GM23338 (cell line): ENCODE measurements around the gene MYCBP2. TPM values are rescaled to one million over a fixed set of nuclear protein-coding genes. Genes with fewer than 3 reads are reported as not detected.

Experiments
- ATAC-seq: fragments of 200-7000 bp; cut with Tn5 transposase; 3 replicates; pipeline ENCODE4 v1.9.1; 2020
- DNase-seq: peaks from one replicate; pipeline ENCODE4 v3.0.0-alpha.2; 2015; ENCODE audit warnings: low spot score
- H2AFZ ChIP-seq: fragments of 200-600 bp; sonication (generic); 2 replicates; pipeline ENCODE4 v1.8.0; 2016; ENCODE audit warnings: antibody characterized with exemption, mild to moderate bottlenecking, moderate library complexity
- H3F3A ChIP-seq: fragments of 200-600 bp; sonication (generic); replicated peaks from 2 replicates; pipeline ENCODE4 v1.8.0; 2017; ENCODE audit warnings: antibody characterized with exemption, mixed run types, low read depth
- H3K27ac ChIP-seq: fragments of 200-600 bp; sonication (generic); 2 replicates; pipeline ENCODE4 v1.6.1; 2016; ENCODE audit warnings: low read depth
- H3K27me3 ChIP-seq: fragments of 200-600 bp; sonication (generic); 2 replicates; pipeline ENCODE4 v1.8.0; 2016; ENCODE audit warnings: mild to moderate bottlenecking, mixed run types, moderate library complexity; ENCODE audit not compliant: insufficient read depth
- H3K36me3 ChIP-seq: fragments of 200-600 bp; sonication (generic); 2 replicates; pipeline ENCODE4 v1.8.0; 2016; ENCODE audit warnings: mild to moderate bottlenecking; ENCODE audit not compliant: insufficient read depth
- H3K4me1 ChIP-seq: fragments of 200-600 bp; sonication (generic); 2 replicates; pipeline ENCODE4 v1.8.0; 2016; ENCODE audit warnings: mild to moderate bottlenecking, moderate library complexity; ENCODE audit not compliant: insufficient read depth
- H3K4me2 ChIP-seq: fragments of 200-600 bp; sonication (generic); 2 replicates; pipeline ENCODE4 v1.7.1; 2017; ENCODE audit warnings: mixed run types
- H3K4me3 ChIP-seq: fragments of 200-600 bp; sonication (generic); 2 replicates; pipeline ENCODE4 v1.6.1; 2016; ENCODE audit warnings: mixed run types
- H3K79me2 ChIP-seq: fragments of 200-600 bp; sonication (generic); replicated peaks from 2 replicates; pipeline ENCODE4 v1.8.0; 2017; ENCODE audit warnings: mild to moderate bottlenecking; ENCODE audit not compliant: insufficient read depth
- H3K9me2 ChIP-seq: fragments of 200-600 bp; sonication (generic); 2 replicates; pipeline ENCODE4 v1.8.0; 2017; ENCODE audit not compliant: insufficient read depth
- H4K20me1 ChIP-seq: fragments of 200-600 bp; sonication (generic); replicated peaks from 2 replicates; pipeline ENCODE4 v1.8.0; 2017; ENCODE audit warnings: mild to moderate bottlenecking; ENCODE audit not compliant: insufficient read depth
- H3K27ac Mint-ChIP-seq: 2 replicates; pipeline ENCODE4 v1.8.0; 2020; ENCODE audit warnings: inconsistent platforms, mild to moderate bottlenecking, moderate library complexity, mixed read lengths
- H3K27me3 Mint-ChIP-seq: 3 replicates; pipeline ENCODE4 v1.8.0; 2022; ENCODE audit warnings: low read depth, mild to moderate bottlenecking, moderate library complexity, mixed read lengths, inconsistent platforms; ENCODE audit not compliant: insufficient read depth, poor library complexity
- H3K36me3 Mint-ChIP-seq: 3 replicates; pipeline ENCODE4 v1.8.0; 2021; ENCODE audit warnings: low read depth, mild to moderate bottlenecking, inconsistent platforms, moderate library complexity, mixed read lengths
- H3K4me1 Mint-ChIP-seq: 3 replicates; pipeline ENCODE4 v1.8.0; 2020; ENCODE audit warnings: mild to moderate bottlenecking, inconsistent platforms, mixed read lengths
- H3K4me3 Mint-ChIP-seq: 3 replicates; pipeline ENCODE4 v1.8.0; 2021; ENCODE audit warnings: moderate library complexity, mild to moderate bottlenecking, inconsistent platforms, mixed read lengths
- H3K9me3 Mint-ChIP-seq: 3 replicates; pipeline ENCODE4 v1.8.0; 2020; ENCODE audit warnings: moderate library complexity, mild to moderate bottlenecking, inconsistent platforms, mixed read lengths
- CREB1 ChIP-seq: fragments of 250-450 bp; sonication (Bioruptor Pico); IDR thresholded peaks from 2 replicates; pipeline ENCODE4 v1.5.0; 2020; ENCODE audit warnings: low read depth, mild to moderate bottlenecking, moderate library complexity
- EZH2 ChIP-seq: fragments of 200-600 bp; sonication (generic); IDR thresholded peaks from one replicate; pipeline ENCODE4 v1.8.0; 2017; ENCODE audit warnings: antibody characterized with exemption, mild to moderate bottlenecking, low read depth; ENCODE audit not compliant: unreplicated experiment
- EZH2phosphoT487 ChIP-seq: fragments of 200-600 bp; sonication (generic); IDR thresholded peaks from one replicate; pipeline ENCODE4 v1.8.1; 2018; ENCODE audit warnings: antibody characterized with exemption; ENCODE audit not compliant: unreplicated experiment
- JUNB ChIP-seq: IDR thresholded peaks from one replicate; pipeline ENCODE4 v1.6.1; 2016; ENCODE audit warnings: antibody characterized with exemption; ENCODE audit not compliant: unreplicated experiment
- NANOG ChIP-seq: IDR thresholded peaks from 2 replicates; pipeline ENCODE4 v1.6.1; 2016; ENCODE audit warnings: antibody characterized with exemption, borderline replicate concordance
- POLR2AphosphoS5 ChIP-seq: IDR thresholded peaks from 2 replicates; pipeline ENCODE4 v1.6.1; 2016; ENCODE audit warnings: antibody characterized with exemption, low read depth
- STAT1 ChIP-seq: IDR thresholded peaks from one replicate; pipeline ENCODE4 v1.6.1; 2016; ENCODE audit warnings: antibody characterized with exemption; ENCODE audit not compliant: unreplicated experiment
- ZNF114 ChIP-seq: fragments of 250-450 bp; sonication (Bioruptor Pico); IDR thresholded peaks from 2 replicates; pipeline ENCODE4 v1.5.0; 2020; ENCODE audit warnings: mild to moderate bottlenecking, moderate library complexity
- ZNF331 ChIP-seq: fragments of 250-450 bp; sonication (Bioruptor Pico); IDR thresholded peaks from 2 replicates; pipeline ENCODE4 v1.5.0; 2020; ENCODE audit warnings: low read depth, mild to moderate bottlenecking, moderate library complexity
- polyA plus RNA-seq: library from polyadenylated mRNA; unstranded; fragments of >200 nt; fragmentation: Nextera tagmentation; extraction: Ambion mirVana; gene quantifications from 2 replicates; pipeline ENCODE4 v1.2.1, GENCODE V29; 2016
- total RNA-seq: library from RNA; depleted of rRNA; stranded (reverse); fragments of >200 nt; shearing (Covaris generic); gene quantifications from 2 replicates; pipeline ENCODE4 v1.2.3, GENCODE V29; 2014
- TF ChIP-seq, protein P1 (sequence below), 2 experiments: fragments of 200-600 bp in 1 of 2; sonication (generic) in 1 of 2; conservative IDR thresholded peaks; 2 replicates each; pipeline versions ENCODE4 v1.5.1 to v1.6.1; 2016 to 2017; ENCODE audit warnings: antibody characterized with exemption in 2 of 2, low read depth in 2 of 2, mild to moderate bottlenecking in 2 of 2, moderate library complexity in 1 of 2
- TF ChIP-seq, protein P2 (sequence below): fragments of 250-450 bp; sonication (Bioruptor Pico); IDR thresholded peaks from 2 replicates; pipeline ENCODE4 v1.5.0; 2020; ENCODE audit warnings: mild to moderate bottlenecking, moderate library complexity
- TF ChIP-seq, protein P3 (sequence below): IDR thresholded peaks from one replicate; pipeline ENCODE4 v1.6.1; 2018; ENCODE audit warnings: antibody characterized with exemption; ENCODE audit not compliant: unreplicated experiment
- TF ChIP-seq, protein P4 (sequence below): IDR thresholded peaks from 2 replicates; pipeline ENCODE4 v1.6.1; 2016; ENCODE audit warnings: antibody characterized with exemption

The MYCBP2 gene
- total and polyA plus RNA-seq, 2 experiments from 2014 or later: 54.6 to 77.2 TPM

GRCh38 chr13:77067519-77067918 is 259.4 kb downstream of the MYCBP2 start:
- H3F3A ChIP-seq: no peaks in the 10 kb centered on the region
- no peaks in the 10 kb centered on the region for H3K9me3 Mint-ChIP-seq
- TF ChIP-seq NANOG (no peak), EZH2phosphoT487 (no peak), POLR2AphosphoS5 (no peak), JUNB (no peak), CREB1 (no peak), ZNF331 (CRISPR knock-in tag) (no peak), ZNF114 (CRISPR knock-in tag) (no peak), STAT1 (no peak), EZH2 (no peak)
- TF ChIP-seq, protein P1, sequence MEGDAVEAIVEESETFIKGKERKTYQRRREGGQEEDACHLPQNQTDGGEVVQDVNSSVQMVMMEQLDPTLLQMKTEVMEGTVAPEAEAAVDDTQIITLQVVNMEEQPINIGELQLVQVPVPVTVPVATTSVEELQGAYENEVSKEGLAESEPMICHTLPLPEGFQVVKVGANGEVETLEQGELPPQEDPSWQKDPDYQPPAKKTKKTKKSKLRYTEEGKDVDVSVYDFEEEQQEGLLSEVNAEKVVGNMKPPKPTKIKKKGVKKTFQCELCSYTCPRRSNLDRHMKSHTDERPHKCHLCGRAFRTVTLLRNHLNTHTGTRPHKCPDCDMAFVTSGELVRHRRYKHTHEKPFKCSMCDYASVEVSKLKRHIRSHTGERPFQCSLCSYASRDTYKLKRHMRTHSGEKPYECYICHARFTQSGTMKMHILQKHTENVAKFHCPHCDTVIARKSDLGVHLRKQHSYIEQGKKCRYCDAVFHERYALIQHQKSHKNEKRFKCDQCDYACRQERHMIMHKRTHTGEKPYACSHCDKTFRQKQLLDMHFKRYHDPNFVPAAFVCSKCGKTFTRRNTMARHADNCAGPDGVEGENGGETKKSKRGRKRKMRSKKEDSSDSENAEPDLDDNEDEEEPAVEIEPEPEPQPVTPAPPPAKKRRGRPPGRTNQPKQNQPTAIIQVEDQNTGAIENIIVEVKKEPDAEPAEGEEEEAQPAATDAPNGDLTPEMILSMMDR (conservative IDR thresholded peaks at IDR 0.05; ENCODE audit: low read depth in 2 of 2): no peak
- TF ChIP-seq, protein P2, sequence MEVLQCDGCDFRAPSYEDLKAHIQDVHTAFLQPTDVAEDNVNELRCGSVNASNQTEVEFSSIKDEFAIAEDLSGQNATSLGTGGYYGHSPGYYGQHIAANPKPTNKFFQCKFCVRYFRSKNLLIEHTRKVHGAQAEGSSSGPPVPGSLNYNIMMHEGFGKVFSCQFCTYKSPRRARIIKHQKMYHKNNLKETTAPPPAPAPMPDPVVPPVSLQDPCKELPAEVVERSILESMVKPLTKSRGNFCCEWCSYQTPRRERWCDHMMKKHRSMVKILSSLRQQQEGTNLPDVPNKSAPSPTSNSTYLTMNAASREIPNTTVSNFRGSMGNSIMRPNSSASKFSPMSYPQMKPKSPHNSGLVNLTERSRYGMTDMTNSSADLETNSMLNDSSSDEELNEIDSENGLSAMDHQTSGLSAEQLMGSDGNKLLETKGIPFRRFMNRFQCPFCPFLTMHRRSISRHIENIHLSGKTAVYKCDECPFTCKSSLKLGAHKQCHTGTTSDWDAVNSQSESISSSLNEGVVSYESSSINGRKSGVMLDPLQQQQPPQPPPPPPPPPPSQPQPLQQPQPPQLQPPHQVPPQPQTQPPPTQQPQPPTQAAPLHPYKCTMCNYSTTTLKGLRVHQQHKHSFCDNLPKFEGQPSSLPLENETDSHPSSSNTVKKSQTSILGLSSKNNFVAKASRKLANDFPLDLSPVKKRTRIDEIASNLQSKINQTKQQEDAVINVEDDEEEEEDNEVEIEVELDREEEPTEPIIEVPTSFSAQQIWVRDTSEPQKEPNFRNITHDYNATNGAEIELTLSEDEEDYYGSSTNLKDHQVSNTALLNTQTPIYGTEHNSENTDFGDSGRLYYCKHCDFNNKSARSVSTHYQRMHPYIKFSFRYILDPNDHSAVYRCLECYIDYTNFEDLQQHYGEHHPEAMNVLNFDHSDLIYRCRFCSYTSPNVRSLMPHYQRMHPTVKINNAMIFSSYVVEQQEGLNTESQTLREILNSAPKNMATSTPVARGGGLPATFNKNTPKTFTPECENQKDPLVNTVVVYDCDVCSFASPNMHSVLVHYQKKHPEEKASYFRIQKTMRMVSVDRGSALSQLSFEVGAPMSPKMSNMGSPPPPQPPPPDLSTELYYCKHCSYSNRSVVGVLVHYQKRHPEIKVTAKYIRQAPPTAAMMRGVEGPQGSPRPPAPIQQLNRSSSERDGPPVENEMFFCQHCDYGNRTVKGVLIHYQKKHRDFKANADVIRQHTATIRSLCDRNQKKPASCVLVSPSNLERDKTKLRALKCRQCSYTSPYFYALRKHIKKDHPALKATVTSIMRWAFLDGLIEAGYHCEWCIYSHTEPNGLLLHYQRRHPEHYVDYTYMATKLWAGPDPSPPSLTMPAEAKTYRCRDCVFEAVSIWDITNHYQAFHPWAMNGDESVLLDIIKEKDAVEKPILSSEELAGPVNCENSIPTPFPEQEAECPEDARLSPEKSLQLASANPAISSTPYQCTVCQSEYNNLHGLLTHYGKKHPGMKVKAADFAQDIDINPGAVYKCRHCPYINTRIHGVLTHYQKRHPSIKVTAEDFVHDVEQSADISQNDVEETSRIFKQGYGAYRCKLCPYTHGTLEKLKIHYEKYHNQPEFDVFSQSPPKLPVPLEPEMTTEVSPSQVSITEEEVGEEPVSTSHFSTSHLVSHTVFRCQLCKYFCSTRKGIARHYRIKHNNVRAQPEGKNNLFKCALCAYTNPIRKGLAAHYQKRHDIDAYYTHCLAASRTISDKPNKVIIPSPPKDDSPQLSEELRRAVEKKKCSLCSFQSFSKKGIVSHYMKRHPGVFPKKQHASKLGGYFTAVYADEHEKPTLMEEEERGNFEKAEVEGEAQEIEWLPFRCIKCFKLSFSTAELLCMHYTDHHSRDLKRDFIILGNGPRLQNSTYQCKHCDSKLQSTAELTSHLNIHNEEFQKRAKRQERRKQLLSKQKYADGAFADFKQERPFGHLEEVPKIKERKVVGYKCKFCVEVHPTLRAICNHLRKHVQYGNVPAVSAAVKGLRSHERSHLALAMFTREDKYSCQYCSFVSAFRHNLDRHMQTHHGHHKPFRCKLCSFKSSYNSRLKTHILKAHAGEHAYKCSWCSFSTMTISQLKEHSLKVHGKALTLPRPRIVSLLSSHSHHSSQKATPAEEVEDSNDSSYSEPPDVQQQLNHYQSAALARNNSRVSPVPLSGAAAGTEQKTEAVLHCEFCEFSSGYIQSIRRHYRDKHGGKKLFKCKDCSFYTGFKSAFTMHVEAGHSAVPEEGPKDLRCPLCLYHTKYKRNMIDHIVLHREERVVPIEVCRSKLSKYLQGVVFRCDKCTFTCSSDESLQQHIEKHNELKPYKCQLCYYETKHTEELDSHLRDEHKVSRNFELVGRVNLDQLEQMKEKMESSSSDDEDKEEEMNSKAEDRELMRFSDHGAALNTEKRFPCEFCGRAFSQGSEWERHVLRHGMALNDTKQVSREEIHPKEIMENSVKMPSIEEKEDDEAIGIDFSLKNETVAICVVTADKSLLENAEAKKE (CRISPR knock-in tag): no peak
- TF ChIP-seq, protein P3, sequence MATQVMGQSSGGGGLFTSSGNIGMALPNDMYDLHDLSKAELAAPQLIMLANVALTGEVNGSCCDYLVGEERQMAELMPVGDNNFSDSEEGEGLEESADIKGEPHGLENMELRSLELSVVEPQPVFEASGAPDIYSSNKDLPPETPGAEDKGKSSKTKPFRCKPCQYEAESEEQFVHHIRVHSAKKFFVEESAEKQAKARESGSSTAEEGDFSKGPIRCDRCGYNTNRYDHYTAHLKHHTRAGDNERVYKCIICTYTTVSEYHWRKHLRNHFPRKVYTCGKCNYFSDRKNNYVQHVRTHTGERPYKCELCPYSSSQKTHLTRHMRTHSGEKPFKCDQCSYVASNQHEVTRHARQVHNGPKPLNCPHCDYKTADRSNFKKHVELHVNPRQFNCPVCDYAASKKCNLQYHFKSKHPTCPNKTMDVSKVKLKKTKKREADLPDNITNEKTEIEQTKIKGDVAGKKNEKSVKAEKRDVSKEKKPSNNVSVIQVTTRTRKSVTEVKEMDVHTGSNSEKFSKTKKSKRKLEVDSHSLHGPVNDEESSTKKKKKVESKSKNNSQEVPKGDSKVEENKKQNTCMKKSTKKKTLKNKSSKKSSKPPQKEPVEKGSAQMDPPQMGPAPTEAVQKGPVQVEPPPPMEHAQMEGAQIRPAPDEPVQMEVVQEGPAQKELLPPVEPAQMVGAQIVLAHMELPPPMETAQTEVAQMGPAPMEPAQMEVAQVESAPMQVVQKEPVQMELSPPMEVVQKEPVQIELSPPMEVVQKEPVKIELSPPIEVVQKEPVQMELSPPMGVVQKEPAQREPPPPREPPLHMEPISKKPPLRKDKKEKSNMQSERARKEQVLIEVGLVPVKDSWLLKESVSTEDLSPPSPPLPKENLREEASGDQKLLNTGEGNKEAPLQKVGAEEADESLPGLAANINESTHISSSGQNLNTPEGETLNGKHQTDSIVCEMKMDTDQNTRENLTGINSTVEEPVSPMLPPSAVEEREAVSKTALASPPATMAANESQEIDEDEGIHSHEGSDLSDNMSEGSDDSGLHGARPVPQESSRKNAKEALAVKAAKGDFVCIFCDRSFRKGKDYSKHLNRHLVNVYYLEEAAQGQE: no peak
- TF ChIP-seq, protein P4, sequence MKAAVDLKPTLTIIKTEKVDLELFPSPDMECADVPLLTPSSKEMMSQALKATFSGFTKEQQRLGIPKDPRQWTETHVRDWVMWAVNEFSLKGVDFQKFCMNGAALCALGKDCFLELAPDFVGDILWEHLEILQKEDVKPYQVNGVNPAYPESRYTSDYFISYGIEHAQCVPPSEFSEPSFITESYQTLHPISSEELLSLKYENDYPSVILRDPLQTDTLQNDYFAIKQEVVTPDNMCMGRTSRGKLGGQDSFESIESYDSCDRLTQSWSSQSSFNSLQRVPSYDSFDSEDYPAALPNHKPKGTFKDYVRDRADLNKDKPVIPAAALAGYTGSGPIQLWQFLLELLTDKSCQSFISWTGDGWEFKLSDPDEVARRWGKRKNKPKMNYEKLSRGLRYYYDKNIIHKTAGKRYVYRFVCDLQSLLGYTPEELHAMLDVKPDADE: no peak
- DNase-seq: no peak
- no peak overlapping the region for H3K4me3 Mint-ChIP-seq
- H3K4me2 ChIP-seq: no peak overlapping the region
- no peak overlapping the region for H2AFZ ChIP-seq
- no peaks in the 10 kb centered on the region for H3K79me2 ChIP-seq
- H3K9me2 ChIP-seq: no peaks in the 10 kb centered on the region
- no peak overlapping the region for H3K27ac Mint-ChIP-seq
- peaks cover 10% of the 10 kb centered on the region; the same call in 1 of the 2 replicates for H3K36me3 ChIP-seq
- H3K27me3 Mint-ChIP-seq: no peaks in the 10 kb centered on the region
- no peak for ATAC-seq
- H3K27me3 ChIP-seq: no peaks in the 10 kb centered on the region
- H3K4me3 ChIP-seq: no peak overlapping the region
- no peaks in the 10 kb centered on the region for H3K4me1 ChIP-seq
- H3K4me1 Mint-ChIP-seq: no peaks in the 10 kb centered on the region
- no peaks in the 10 kb centered on the region for H4K20me1 ChIP-seq
- peaks cover 19% of the 10 kb centered on the region; the same call in 2 of the 3 replicates for H3K36me3 Mint-ChIP-seq
- H3K27ac ChIP-seq: no peak overlapping the region
